IPS-NIHi7 (cell line): ENCODE results near the gene RHOC.
A peak's percentile ranks its signal among the peaks of the same experiment; 100 is the strongest.

Experiments used
- DNase-seq: peaks from one replicate; pipeline ENCODE4 v3.0.0; 2012; ENCODE audit warnings: mixed read lengths; ENCODE audit errors: extremely low spot score

RHOC gene

DNA sequence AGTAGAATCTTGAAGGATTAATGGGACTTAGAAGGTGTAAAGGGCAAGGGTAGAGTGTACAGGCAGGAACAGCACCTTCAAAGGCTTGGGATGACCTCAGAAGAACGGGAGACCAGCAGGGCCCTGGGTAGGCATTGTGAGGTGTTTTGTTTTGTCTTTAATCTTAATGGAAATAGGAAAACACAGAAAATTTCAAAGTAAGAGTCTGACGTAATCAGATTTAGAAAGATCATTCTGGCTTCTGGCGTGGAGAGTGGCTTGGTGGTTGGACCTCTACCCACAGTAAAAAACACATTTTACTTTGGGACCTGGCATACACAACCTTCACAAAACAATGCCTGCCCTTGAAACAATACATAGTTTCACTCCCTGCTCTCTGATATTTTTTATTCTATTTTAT, 28.3 kb downstream of the RHOC start:
- no peak for DNase-seq

DNA sequence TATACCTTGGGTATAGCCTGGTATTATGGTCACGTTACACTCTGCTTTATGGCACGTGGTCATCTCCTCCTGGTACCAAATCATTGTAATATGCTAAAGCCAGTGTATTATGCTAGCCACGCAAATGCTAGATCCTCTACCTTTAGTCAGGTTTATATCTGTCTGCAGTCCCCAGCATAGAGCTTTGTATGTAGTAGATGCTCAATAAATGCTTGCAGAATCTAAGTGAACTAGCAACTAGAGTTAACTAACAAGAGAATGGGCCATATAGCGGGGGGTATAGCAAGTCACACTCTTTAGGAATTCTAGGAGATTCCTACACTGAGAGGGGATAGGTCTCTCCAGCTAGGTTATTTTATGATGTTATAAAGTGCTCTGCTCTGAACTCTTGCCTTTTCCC, 29.4 kb downstream of the RHOC start:
- DNase-seq: no peak

GRCh38 chr1:112676543-112676942, 30.4 kb downstream of the RHOC start:
- DNase-seq: no peak

- no peak for DNase-seq
Observed at GRCh38 chr1:112675728-112676381, 31.1 kb downstream of the RHOC start.

- DNase-seq: peak; percentile 63
Observed at GRCh38 chr1:112674986-112675727, 31.8 kb downstream of the RHOC start.

- peak; percentile 78 for DNase-seq
Observed at GRCh38 chr1:112674440-112674985, 32.4 kb downstream of the RHOC start, which contains the start of gene MOV10. MOV10 (plus strand) TSS chr1:112674659; CDS start chr1:112674913, 254 bp downstream.

GRCh38 chr1:112673592-112674439, 33.1 kb downstream of the RHOC start:
- no peak for DNase-seq

DNA sequence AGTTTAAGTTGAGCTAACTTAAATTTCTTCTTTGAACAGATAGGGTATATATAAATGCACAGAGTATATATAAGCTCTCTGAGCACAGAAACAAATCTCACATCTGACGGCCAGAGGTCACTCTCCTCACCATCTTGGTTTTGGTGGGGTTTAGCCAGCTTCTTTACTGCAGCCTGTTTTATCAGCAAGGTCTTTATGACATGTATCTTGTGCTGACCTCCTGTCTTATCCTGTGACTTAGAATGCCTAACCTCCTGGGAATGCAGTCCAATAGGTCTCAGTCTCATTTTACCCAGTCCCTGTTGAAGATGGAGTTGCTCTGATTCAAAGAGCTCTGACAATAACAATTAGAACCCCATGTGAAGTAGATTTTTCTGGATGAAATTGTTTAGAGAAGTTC, 34.1 kb downstream of the RHOC start:
- DNase-seq: no peak

- no peak for DNase-seq
Observed at GRCh38 chr1:112672009-112672408, 34.9 kb downstream of the RHOC start.

DNA sequence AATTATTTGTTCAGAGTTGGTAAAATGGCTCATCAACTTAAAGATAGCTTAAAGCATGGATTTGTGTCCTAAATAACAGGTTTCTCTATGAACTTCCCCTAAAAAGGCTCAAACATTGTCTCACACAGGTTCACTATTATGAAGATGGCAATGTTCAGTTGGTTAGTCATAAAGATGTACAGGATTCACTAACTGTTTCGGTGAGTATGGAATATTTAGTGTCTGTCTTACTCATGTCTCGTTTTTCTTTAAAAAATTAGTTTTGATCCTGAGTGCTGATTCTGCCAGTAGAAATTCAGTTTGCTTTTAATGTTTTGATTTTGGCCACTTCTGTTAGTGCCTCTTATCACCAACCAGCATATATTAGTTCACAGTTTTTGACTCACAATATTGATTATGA, 40.0 kb downstream of the RHOC start:
- DNase-seq: no peak

DNA sequence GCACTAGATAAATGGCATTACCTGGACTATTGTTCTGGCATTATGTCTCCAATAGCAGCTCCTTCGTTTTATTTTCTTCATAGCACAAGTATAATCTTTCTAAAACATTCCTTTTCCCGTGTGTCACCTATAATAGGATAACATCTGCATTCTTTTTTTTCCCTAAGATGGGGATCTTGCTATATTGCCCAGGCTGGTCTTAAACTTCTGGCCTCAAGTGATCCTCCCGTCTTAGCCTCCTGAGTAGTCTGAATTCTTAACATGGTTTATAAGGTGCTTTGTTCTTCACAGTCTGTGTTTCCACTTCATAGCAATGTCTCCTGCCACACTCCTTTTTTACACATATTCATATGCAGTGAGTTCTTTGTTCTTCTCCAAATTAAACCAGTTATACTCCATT, 41.1 kb downstream of the RHOC start:
- no peak for DNase-seq

GRCh38 chr1:112651205-112651604, 55.7 kb downstream of the RHOC start:
- no peak for DNase-seq
